NCI-H2107 (cell line): Measurements from ENCODE around the gene PPM1J.
"Not testable (repeated sequence)": the region's sequence is repeated elsewhere in the genome, so short reads cannot be mapped to it uniquely, and the experiment has no call there.

ENCODE experiments used
- DNase-seq: peaks from one replicate; lab custom pipeline; 2025; lab: John Stamatoyannopoulos, UW

Gene PPM1J, protein sequence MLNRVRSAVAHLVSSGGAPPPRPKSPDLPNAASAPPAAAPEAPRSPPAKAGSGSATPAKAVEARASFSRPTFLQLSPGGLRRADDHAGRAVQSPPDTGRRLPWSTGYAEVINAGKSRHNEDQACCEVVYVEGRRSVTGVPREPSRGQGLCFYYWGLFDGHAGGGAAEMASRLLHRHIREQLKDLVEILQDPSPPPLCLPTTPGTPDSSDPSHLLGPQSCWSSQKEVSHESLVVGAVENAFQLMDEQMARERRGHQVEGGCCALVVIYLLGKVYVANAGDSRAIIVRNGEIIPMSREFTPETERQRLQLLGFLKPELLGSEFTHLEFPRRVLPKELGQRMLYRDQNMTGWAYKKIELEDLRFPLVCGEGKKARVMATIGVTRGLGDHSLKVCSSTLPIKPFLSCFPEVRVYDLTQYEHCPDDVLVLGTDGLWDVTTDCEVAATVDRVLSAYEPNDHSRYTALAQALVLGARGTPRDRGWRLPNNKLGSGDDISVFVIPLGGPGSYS

DNA sequence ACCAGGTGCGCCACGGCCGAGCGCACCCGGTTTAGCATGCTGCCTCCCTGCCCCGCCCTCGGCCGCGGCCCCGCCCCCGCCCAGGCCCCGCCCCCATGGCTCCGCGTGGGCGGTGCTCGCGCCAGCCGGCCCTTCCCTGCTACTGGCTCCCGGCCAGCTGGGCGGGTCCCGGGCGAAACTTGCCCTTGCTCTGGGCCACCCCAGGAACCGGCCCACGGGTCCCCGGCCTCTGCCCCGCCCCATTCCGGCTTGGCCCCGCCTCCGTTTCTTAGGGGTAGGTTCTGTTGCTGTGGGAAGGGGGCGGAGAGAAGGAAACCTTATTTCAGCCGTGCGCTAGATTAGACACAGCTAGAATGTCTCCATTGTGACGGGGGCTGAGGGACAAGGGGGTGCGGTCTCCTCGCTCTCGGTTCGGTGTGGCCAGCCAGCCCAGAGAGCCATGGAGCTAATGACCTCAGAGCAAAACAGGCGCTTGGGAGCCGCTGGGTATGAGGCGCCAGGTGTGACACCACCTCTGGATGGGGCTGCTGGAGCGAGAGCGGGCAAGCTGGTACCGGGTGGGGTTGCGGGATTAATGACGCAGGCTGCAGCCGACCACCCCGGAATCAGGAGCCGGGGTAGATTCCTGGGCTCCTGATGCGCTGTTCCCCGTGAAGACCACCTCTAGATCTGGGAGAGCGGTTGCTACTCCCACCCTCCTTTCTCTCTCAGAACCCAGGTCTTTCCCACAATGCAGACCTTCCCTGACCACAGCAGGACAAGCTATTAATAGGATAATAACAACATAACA is at the start of gene PPM1J:
Gene PPM1J (minus strand): TSS at position 69 of the 790 bp plus-strand sequence. CDS start 31 bp downstream, at position 38.
- peak; percentile 51 for DNase-seq

DNA sequence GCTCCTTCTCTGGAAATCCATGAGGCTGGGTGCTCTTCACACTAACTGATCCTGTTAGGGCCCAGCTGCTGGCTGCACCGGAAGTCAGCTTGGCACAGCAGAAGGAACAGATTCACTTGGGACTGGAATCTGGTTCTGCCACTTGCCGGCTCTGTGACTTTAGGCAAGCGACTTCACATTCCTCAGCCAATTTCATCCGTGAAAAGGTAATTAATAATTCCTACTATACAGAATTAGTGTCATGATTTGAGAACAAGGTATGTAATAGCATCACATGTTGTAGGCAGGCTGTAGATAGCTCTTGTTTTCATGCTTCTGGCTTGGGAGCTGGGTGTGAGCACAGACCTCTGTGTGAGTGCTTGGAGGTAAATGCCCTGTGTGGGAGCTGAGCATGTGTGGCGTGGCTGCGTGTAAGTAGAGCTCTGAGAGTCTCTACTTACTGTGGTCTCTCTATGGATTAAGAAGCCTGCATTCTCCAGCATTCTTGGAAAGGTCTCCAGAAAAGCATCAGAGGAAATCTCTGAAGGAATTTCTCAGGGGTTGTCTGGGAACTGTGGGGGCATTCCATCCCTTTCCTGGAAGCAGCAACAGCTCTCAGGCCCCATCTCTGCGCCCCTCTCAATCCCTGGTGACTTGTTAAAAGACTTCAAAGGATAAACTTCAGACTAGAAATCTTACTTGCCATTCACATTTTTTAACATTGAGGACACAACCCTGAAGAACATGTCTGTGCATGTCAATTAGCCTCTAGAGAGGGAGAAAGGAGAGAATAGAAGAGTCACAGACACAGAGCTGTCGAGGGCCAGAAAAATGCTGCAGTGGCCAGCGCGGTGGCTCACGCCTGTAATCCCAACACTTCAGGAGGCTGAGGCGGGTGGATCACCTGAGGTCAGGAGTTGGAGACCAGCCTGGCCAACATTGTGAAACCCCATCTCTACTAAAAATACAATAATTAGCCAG is 47.7 kb upstream of the PPM1J start:
- DNase-seq: peak; percentile 37

DNA sequence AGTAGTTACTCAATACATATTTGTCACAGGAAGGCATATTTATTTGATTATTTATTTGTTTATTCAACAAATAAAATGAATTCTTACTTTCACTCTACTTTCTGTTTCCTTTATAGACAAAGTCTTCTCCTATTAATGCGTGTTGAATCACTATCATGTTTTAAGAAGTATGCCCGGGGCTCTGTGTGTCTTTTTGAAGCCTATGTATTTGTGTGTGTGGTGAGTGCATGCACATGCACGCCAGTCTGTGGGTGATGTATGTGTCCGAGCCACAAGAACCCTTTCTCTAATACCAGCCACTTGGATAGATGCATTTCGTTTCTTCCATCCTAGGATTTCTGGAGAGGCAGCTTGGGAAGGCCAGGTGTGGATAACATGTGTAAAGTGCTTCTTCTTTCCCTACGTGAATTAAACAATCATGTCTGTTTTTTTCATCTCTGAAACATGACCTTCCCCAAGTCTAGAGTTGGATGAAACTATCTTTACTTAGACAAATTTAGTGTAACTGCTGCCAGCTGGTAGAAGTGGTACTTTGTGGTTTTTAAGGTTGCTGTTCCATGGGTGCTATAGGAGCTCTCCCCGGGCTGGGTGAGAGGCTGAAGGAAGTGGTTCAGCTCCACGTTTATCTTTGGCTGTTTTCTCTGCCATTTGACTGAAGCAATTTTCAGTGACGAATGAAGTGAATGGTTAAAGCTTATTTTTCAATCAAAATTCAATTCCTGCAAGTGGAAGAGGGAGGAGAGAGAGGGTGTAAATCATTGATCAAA is 46.8 kb upstream of the PPM1J start:
- DNase-seq: peak; percentile 60

DNA sequence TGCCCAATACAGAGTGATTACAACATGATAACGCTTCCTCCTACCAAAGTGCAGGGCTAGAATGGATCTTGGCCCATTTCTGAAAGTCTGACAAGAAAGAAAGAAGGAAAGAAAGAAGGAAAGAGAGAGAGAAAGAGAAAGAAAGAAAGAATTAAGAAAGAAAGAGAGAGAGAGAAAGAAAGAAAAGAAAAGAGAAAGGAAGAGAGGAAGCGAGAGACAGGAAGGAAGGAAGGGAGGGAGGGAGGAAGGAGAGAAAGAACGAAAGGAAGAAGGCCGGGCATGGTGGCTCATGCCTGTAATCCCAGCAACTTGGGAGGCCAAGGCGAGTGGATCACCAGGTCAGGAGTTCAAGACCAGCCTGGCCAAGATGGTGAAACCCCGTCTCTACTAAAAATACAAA is 44.1 kb upstream of the PPM1J start:
- DNase-seq: no peak

DNA sequence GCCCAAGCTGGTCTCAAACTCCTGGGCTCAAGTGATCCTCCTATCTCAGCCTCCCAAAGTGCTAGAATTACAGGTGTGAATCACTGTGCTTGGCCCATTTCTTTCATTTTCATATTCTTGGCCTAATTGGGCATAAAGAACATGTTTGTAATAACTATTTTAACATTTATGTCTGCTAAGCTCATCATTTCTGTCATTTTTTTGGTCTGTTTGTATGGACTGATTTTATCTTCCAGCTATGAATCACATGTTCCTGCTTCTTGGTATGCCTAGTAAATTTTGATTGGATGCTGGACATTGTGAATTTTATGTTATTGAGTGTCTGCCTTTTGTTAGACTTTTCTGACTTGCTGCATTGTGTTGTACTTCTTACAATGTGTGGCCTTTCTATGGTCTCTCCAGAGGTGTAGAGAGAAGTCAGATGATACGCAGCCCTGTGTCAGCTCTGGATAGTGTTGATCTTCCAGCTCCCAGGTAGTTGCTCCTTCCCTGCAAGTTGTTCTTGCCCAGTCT is 39.0 kb upstream of the PPM1J start:
- no peak for DNase-seq

DNA sequence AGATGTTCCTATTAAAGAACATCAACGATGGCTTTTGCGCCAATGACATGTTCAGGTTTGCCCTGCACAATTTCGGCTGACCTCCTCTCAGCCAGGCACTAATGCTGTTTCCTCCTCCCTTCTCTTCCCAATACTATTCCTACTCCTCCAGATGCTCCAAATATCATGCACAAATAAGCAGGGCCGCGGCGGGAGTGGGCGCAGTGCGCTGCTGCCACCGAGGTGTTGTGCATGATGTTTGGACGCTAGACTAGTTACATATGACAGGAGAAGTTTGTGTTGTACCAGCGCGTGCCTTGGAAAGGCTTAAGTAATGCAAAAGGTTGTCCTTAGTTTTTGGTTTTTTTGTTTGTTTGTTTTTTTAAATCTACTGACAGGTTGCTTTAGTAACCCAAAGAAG is 33.3 kb upstream of the PPM1J start:
- no peak for DNase-seq

DNA sequence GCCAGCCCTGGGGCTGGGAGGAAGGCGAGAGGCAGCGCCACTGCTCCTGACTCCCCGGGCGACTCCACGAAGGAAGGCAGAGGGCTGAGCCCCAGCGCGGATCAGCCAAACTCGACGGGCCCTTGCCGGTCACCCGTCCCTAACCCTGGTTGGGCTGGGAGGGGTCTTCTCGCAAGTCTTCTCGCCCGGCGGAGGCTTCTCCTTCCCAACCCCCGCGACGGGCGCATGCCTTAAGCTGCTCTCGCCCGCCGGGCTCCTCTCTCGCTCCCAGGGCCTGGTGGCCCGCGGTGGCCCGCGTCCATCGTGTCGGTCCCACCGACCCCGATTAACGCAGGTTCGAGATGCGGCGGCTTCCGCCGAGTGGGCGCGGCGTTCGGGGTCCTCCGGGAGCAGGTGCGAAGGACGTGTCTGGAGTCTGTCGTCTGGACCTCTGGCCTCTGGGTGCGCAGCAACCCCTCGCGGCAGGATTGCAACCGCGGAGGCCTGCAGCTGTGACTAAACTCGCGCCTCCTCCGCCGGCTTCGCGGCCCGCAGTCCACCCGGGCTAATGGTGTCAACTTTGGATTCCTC is 29.0 kb upstream of the PPM1J start:
- no peak for DNase-seq

DNA sequence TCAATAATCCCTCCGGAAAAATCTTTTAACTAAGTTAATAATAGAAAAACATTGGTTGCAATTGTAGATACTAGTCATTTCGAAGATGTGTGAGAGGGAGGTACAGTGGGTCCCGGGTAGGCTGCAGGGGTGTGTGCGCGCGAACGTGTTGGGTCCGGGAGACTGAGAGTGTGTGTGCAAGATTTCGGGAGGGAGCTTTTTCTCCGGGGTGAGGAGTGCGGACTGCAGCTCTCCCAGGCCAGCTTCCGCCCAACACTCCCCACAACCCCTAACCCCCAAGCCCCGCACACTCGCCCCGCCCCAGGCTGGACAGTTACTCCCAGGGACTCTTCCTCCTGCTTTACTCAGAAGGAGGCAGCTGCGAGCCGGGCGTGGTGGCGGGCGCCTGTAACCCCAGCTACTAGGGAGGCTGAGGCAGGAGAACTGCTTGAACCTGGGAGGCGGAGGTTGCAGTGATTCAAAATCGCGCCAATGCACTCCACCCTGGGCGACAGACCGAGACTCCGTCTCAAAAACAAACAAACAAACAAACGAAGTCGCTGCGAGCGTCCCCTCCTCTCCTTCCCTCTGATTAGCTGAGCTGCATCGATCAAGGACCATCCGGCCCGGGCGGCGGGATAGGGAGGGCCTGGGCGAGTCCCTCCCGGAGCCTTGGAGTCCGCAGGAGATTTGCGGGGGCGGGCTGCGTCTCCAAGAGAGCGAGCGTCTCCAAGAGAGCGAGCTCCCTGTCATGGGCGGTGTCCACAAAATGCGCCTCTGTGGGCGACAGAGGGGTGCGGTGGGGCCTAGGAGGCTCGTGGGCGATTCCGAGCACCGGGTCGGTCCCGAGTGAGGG is 28.3 kb upstream of the PPM1J start:
- no peak for DNase-seq

DNA sequence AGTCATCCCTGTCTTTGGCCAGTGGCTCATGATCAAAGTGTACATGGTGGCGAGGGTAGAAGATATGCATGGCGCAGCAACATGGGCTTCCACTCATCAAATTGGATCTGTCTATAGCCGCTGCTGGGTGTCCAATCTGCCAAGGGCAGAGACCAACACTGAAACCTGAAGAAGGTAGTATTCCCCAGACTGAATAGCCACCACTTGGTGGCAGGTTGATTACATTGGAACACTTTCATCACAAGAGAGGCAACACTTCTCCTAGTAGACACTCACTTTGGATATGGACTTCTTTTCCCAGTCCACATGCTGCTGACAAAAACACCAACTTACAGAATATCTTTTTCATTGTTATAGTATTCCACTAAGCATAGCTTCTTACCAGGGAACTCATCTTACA is 22.4 kb upstream of the PPM1J start:
- no peak for DNase-seq

DNA sequence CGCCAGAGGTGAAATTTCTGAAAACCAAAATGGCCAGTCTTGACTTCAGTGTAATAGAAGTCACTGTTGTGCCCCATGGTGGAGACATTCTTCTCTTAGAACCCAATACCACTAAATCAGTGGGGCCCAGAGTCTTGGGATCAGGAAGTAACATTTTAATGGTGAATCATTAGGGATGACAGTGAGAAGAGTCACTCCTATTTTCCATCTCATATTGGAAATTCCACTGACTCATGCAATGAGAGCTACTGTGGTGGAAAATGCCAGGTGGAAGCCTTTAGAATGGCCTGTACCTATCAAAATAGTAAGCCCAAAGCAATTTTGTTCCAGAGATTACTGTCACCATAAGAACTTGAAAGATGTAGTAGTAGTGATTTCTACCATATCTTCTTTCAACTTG is 20.6 kb upstream of the PPM1J start:
- DNase-seq: no peak

DNA sequence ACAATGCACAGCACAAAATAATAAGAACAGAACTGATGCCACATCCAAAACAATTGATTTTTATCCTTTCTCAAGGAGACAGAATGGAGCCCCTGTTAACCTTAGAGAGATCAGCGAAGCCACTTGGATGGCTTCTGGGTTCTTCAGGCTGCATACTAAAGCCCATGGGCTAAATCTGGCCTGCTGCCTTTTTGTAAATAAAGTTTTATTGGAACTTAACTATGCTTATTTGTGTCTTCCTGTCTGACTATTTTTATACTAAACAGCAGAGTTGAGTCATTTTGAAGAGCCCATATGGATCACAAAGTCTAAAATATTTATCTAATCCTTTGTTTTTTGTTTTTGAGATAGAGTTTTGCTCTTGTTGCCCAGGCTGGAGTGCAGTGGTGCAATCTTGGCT is 16.3 kb upstream of the PPM1J start:
- no peak for DNase-seq

DNA sequence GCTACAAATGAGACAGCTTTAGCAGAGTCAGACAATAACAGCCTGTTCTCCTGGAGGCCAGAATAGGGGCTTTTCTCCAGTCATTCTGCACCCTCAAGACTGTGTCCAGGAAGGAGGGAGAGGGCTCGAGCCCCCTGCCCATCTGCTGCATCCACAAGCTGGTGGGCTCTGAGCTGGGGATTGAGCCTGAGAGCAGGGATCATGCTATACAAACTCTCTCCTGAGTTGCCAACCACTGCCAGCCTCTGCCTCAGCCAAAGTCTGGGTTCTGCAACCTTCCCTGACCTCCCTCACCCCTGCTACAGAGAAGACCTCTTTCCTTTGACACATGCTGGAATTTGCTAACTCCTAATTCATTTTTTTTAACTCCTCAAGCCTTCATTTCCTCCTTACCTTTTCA is 14.8 kb upstream of the PPM1J start:
- no peak for DNase-seq

DNA sequence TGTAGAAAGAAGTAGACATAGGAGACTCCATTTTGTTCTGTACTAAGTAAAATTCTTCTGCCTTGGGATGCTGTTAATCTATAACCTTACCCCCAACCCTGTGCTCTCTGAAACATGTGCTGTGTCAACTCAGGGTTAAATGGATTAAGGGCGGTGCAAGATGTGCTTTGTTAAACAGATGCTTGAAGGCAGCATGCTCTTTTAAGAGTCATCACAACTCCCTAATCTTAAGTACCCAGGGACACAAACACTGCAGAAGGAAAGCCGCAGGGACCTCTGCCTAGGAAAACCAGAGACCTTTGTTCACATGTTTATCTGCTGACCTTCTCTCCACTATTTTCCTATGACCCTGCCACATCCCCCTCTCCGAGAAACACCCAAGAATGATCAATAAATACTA is 13.9 kb upstream of the PPM1J start:
- not testable (repeated sequence) for DNase-seq

DNA sequence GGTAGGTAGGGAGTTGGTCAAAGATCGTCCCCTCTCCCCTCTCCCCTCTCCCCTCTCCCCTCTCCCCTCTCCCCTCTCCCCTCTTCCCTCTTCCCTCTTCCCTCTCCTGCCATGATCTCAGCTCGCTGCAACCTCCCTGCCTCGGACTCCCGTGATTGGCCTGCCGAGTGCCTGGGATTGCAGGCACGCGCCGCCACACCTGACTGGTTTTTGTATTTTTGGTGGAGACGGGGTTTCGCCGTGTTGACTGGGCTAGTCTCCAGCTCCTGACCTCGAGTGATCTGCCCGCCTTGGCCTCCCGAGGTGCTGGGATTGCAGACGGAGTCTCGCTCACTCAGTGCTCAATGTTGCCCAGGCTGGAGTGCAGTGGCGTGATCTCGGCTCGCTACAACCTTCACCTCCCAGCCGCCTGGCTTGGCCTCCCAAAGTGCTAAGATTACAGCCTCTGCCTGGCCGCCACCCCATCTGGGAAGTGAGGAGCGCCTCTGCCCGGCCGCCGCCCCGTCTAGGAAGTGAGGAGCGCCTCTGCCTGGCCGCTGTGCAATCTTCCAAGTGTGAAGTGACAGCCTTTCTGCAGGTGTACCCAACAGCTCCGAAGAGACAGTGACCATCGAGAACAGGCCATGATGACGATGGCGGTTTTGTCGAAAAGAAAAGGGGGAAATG is 13.3 kb upstream of the PPM1J start:
- not testable (repeated sequence) for DNase-seq

DNA sequence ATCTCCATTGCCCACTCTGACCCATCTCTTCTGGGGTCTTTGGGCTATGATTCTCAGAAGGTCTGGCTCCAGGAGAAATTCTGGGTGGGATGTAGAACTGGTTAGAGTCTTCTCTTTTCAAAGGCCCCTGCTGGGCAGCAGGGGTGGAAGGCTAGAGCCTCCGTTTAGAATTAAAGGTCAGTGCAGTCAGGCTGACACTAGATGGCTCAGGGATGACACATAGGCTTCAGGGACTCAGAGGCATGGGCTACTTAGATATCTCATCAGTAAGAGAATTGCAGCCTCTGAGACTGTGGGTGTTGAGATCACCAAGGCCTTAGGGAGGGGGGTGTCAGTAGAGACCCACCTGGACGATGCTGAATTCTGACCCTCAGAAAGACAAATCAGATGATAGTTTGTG is 12.6 kb upstream of the PPM1J start:
- no peak for DNase-seq

DNA sequence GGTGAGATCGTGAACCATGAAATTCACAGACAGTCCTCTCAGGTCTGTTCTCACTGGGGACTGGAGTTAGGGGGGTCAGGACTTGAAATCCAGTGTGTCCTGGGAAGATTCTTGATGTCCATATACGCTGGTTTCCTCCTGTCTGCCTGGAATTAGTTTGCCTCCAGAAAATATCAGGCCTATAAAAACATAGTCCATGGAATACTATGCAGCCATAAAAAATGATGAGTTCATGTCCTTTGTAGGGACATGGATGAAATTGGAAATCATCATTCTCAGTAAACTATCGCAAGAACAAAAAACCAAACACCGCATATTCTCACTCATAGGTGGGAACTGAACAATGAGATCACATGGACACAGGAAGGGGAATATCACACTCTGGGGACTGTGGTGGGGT is 9.1 kb upstream of the PPM1J start:
- not testable (repeated sequence) for DNase-seq

DNA sequence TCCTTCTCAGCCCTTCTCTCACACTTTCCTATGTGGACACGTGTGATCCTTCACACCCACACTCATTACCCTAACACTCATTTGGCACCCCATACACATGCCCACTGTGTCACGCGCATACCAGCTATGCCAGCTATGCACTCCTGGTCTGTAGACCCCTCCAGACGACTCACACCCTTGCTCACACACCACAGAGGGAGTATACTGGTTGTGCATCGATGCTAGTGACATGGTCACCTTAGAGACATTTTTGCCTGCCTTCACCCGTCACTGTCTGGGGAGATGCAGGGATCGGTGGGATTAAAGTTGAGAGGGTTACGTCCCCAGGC is 8.3 kb upstream of the PPM1J start:
- no peak for DNase-seq

DNA sequence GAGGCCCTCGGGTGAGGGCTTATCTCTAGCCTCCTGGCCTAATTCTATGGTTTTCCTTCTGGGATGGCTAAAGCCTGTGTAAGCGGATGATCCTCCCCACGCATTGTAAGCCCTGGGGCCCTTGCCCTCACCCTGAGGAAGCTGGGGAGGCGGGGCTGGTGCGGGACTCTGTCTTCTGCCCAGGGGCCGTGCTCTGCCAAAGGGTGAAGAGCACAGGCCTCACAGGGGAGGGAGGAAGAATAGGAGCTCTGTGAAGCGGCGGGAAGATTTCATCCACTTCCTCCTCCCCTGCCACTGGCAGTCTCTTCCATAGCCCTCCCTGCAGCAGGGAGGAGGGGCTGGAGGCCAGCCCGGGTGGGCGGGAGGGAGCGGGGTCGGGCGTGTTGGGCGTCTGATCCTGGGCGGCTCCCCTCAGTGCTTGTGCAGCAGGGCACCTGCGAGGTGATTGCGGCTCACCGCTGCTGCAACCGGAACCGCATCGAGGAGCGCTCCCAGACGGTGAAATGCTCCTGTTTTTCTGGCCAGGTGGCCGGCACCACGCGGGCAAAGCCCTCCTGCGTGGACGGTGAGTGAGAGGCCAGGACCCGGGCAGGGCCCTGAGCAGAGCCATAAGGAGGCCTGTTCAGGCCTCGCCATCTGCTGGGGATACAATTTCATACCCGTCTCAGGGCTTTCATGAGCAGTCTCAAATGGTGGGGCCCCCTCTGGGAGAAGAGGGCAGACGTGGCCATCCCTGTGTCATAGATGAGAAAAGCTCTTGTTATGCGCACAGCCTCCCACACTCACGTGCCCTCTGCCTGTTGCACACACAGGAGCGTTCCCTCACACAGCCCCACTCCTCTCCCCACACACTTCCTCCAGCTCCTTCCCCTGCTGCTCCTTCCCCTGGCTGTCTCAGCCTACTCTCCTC is 7.7 kb upstream of the PPM1J start:
- DNase-seq: no peak
